AG09319 (cell line): ENCODE measurements around the gene WDR43.

Experiments
- DNase-seq: peaks from one replicate; pipeline ENCODE4 v3.0.0-alpha.2; 2010; ENCODE audit warnings: low read depth; ENCODE audit errors: extremely low read depth
- CTCF ChIP-seq: IDR thresholded peaks from 2 replicates; pipeline ENCODE4 v1.5.1; 2011; ENCODE audit warnings: low read depth, mild to moderate bottlenecking, inconsistent platforms, low read length, moderate library complexity

Gene WDR43

GRCh38 chr2:28894470-28895188 is at the start of gene WDR43:
TSS of gene WDR43 (plus strand) at chr2:28894667. CDS start at chr2:28894699, 32 bp downstream.
- TF ChIP-seq CTCF, result no peak

GRCh38 chr2:28855193-28855592 is 39.3 kb upstream of the WDR43 start:
- no peak for TF ChIP-seq CTCF
- no peak for DNase-seq

More at GRCh38 chr2:28894470-28895188, at the start of gene WDR43:
- peak; percentile 98 for DNase-seq

GRCh38 chr2:28855977-28856376 is 38.5 kb upstream of the WDR43 start:
- TF ChIP-seq CTCF, result no peak
- no peak for DNase-seq

- DNase-seq, result no peak
Observed at GRCh38 chr2:28868611-28869010, 25.9 kb upstream of the WDR43 start.

GRCh38 chr2:28869494-28870145 is 24.8 kb upstream of the WDR43 start:
- no peak for TF ChIP-seq CTCF
- DNase-seq, result no peak

More at GRCh38 chr2:28868611-28869010, 25.9 kb upstream of the WDR43 start:
- no peak for TF ChIP-seq CTCF

GRCh38 chr2:28870146-28870891 is 24.1 kb upstream of the WDR43 start, which contains the start of gene TRMT61B:
TSS of gene TRMT61B (minus strand) at chr2:28870309. CDS start at chr2:28870277, 32 bp downstream.
- peak; percentile 84 for DNase-seq
- TF ChIP-seq CTCF, result no peak
